HG03565 (cell line): ENCODE data around the gene DCAF11.

Source experiments
- ATAC-seq: cut with Tn5 transposase; IDR thresholded peaks from one replicate; pipeline ENCODE4 v1.9.1; 2021; ENCODE audit warnings: mild to moderate bottlenecking, moderate library complexity; ENCODE audit not compliant: unreplicated experiment

Gene DCAF11

GRCh38 chr14:24114532-24115421, at the start of gene DCAF11, which contains the start of gene NRL:
TSS of gene DCAF11 (plus strand) at chr14:24114777. CDS start at chr14:24115595, 818 bp downstream.
TSS of gene NRL (minus strand) at chr14:24114949. CDS start at chr14:24082848, 32,101 bp downstream.
- peak; percentile 77 for ATAC-seq

- no peak for ATAC-seq
These were observed 49.7 kb upstream of the DCAF11 start for GRCh38 chr14:24064856-24065255.

- no peak for ATAC-seq
These were observed 49.2 kb upstream of the DCAF11 start for GRCh38 chr14:24065408-24065807.

- no peak for ATAC-seq
These were observed 48.0 kb upstream of the DCAF11 start for GRCh38 chr14:24066496-24067132.

GRCh38 chr14:24067133-24068082, 47.2 kb upstream of the DCAF11 start:
- no peak for ATAC-seq

- ATAC-seq = no peak
These were observed 45.7 kb upstream of the DCAF11 start for GRCh38 chr14:24068711-24069410.

GRCh38 chr14:24069411-24069735, 45.2 kb upstream of the DCAF11 start:
- no peak for ATAC-seq

GRCh38 chr14:24070285-24071143, 44.1 kb upstream of the DCAF11 start:
- no peak for ATAC-seq

GRCh38 chr14:24071144-24071697, 43.4 kb upstream of the DCAF11 start, which contains the start of gene CPNE6:
TSS of gene CPNE6 (plus strand) at chr14:24071562. CDS start at chr14:24072937, 1,375 bp downstream.
- no peak for ATAC-seq

GRCh38 chr14:24071836-24072430, 42.6 kb upstream of the DCAF11 start:
- ATAC-seq = no peak

GRCh38 chr14:24072436-24072835, 42.1 kb upstream of the DCAF11 start:
- no peak for ATAC-seq

GRCh38 chr14:24072881-24073877, 41.4 kb upstream of the DCAF11 start:
- no peak for ATAC-seq

- ATAC-seq = no peak
These were observed 39.7 kb upstream of the DCAF11 start for GRCh38 chr14:24074625-24075484.

- ATAC-seq = no peak
These were observed 38.9 kb upstream of the DCAF11 start for GRCh38 chr14:24075485-24076301.

- no peak for ATAC-seq
These were observed 38.3 kb upstream of the DCAF11 start for GRCh38 chr14:24076302-24076601.

- ATAC-seq = no peak
These were observed 37.5 kb upstream of the DCAF11 start for GRCh38 chr14:24077086-24077485.
